Chondrocyte (in vitro differentiated cells): ENCODE data around the gene TRIM62. TPM values are rescaled to one million over a fixed set of nuclear protein-coding genes. Genes with fewer than 3 reads are reported as not detected.

ENCODE experiments used
- DNase-seq: peaks from one replicate; pipeline ENCODE4 v3.0.0; 2021; ENCODE audit warnings: mixed read lengths, low spot score
- H3K27ac Mint-ChIP-seq: one replicate; pipeline ENCODE4 v1.8.0; 2021; ENCODE audit warnings: mild to moderate bottlenecking, moderate library complexity, mixed read lengths; ENCODE audit not compliant: unreplicated experiment
- H3K27me3 Mint-ChIP-seq: 2 replicates; pipeline ENCODE4 v1.8.0; 2021; ENCODE audit warnings: low read depth, mixed read lengths
- H3K36me3 Mint-ChIP-seq: 2 replicates; pipeline ENCODE4 v1.8.0; 2021; ENCODE audit warnings: low read depth, mixed read lengths
- H3K4me1 Mint-ChIP-seq: 2 replicates; pipeline ENCODE4 v1.8.0; 2021; ENCODE audit warnings: low read depth, mild to moderate bottlenecking, mixed read lengths
- H3K4me3 Mint-ChIP-seq: one replicate; pipeline ENCODE4 v1.8.0; 2021; ENCODE audit warnings: mild to moderate bottlenecking, moderate library complexity, mixed read lengths; ENCODE audit not compliant: unreplicated experiment
- H3K9me3 Mint-ChIP-seq: 2 replicates; pipeline ENCODE4 v1.8.0; 2021; ENCODE audit warnings: low read depth, mixed read lengths
- CTCF ChIP-seq: fragments of 200-600 bp; sonication (generic); IDR thresholded peaks from 2 replicates; pipeline ENCODE4 v1.5.0; 2021; ENCODE audit warnings: antibody characterized with exemption, mild to moderate bottlenecking, moderate library complexity
- total RNA-seq: library from RNA; stranded (reverse); gene quantifications from 3 replicates; pipeline ENCODE4 v1.2.1, GENCODE V29; 2021

TRIM62 gene
- total RNA-seq, 1 donor from 2014 or later: 17.3 TPM

- peaks cover 18% of the 10 kb centered on the region for H3K36me3 Mint-ChIP-seq
- no peaks in the 10 kb centered on the region for H3K27me3 Mint-ChIP-seq
- peaks cover 63% of the 10 kb centered on the region for H3K4me1 Mint-ChIP-seq
- no peak for TF ChIP-seq CTCF
- peak overlapping the region; percentile 80 for H3K27ac Mint-ChIP-seq
- peaks cover 5% of the 10 kb centered on the region for H3K9me3 Mint-ChIP-seq
- DNase-seq: no peak
- no peak overlapping the region for H3K4me3 Mint-ChIP-seq
Observed at GRCh38 chr1:33169290-33170055, 12.4 kb downstream of the TRIM62 start.

GRCh38 chr1:33168556-33169289 lies 13.1 kb downstream of the TRIM62 start:
- H3K36me3 Mint-ChIP-seq: peaks cover 18% of the 10 kb centered on the region
- DNase-seq: no peak
- H3K9me3 Mint-ChIP-seq: peaks cover 5% of the 10 kb centered on the region
- peaks cover 71% of the 10 kb centered on the region for H3K4me1 Mint-ChIP-seq
- TF ChIP-seq CTCF: peak; percentile 43
- H3K27me3 Mint-ChIP-seq: no peaks in the 10 kb centered on the region
- H3K27ac Mint-ChIP-seq: peak overlapping the region; percentile 80
- no peak overlapping the region for H3K4me3 Mint-ChIP-seq

GRCh38 chr1:33167650-33168447 lies 14.0 kb downstream of the TRIM62 start:
- no peak overlapping the region for H3K4me3 Mint-ChIP-seq
- H3K27ac Mint-ChIP-seq: peak overlapping the region; percentile 42
- no peak for TF ChIP-seq CTCF
- peaks cover 5% of the 10 kb centered on the region for H3K9me3 Mint-ChIP-seq
- no peak for DNase-seq
- no peaks in the 10 kb centered on the region for H3K27me3 Mint-ChIP-seq
- peaks cover 12% of the 10 kb centered on the region for H3K36me3 Mint-ChIP-seq
- H3K4me1 Mint-ChIP-seq: peaks cover 80% of the 10 kb centered on the region

GRCh38 chr1:33165809-33166208 lies 16.0 kb downstream of the TRIM62 start:
- Mint-ChIP-seq H3K27me3 (no peaks in the 10 kb centered on the region), H3K9me3 (peaks cover 5% of the 10 kb centered on the region), H3K27ac (no peak overlapping the region), H3K4me3 (no peak overlapping the region), H3K36me3 (peaks cover 9% of the 10 kb centered on the region), H3K4me1 (peaks cover 89% of the 10 kb centered on the region)
- no peak for DNase-seq
- TF ChIP-seq CTCF: no peak

GRCh38 chr1:33165209-33165608 lies 16.6 kb downstream of the TRIM62 start:
- H3K4me1 Mint-ChIP-seq: peaks cover 89% of the 10 kb centered on the region
- peaks cover 5% of the 10 kb centered on the region for H3K9me3 Mint-ChIP-seq
- H3K36me3 Mint-ChIP-seq: peaks cover 9% of the 10 kb centered on the region
- no peaks in the 10 kb centered on the region for H3K27me3 Mint-ChIP-seq
- no peak for TF ChIP-seq CTCF
- H3K27ac Mint-ChIP-seq: no peak overlapping the region
- no peak overlapping the region for H3K4me3 Mint-ChIP-seq
- DNase-seq: no peak
